GM12892 (cell line): ENCODE data around the gene PAQR8.

Experiments used
- POLR2A ChIP-seq: IDR thresholded peaks from 2 replicates; pipeline ENCODE4 v1.6.1; 2011; ENCODE audit warnings: low read depth, low read length, control low read depth
- POLR2AphosphoS5 ChIP-seq: IDR thresholded peaks from 2 replicates; pipeline ENCODE4 v1.6.1; 2011; ENCODE audit warnings: low read depth, low read length, control low read depth
- TAF1 ChIP-seq: IDR thresholded peaks from 2 replicates; pipeline ENCODE4 v1.6.1; 2011; ENCODE audit warnings: low read depth, mild to moderate bottlenecking, control low read depth, low read length, borderline replicate concordance

DNA sequence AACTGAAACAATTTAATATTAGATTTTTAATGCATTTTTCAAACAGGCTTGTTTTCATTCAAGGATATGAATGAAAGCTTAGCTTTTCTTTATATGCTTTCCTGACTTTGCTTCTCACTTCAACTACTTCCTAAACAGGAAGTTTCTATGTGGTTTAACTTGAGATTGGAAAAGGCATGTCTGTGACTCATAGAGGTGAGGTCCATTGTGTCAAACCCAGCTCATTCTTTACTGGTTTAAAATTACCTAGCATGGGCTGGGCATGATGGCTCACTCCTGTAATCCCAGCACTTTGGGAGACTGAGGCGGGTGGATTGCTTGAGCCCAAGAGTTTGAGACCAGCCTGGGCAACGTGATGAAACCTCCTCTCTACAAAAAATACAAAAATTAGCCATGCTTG is 92.6 kb downstream of the PAQR8 start:
- TF ChIP-seq POLR2AphosphoS5 (no peak), POLR2A (no peak), TAF1 (no peak)
